SU-DHL-6 (cell line): ENCODE results near the gene TENT4A.

Source experiments
- EZH2phosphoT487 ChIP-seq: fragments of 200-600 bp; sonication (generic), shearing (Covaris generic); conservative IDR thresholded peaks from 2 replicates; pipeline ENCODE4 v1.6.1; 2018; ENCODE audit warnings: mild to moderate bottlenecking, antibody characterized with exemption, low read length, moderate library complexity, mixed read lengths
- TF ChIP-seq, protein P1 (sequence below): fragments of 200-600 bp; sonication (generic); IDR thresholded peaks from one replicate; pipeline ENCODE4 v1.5.1; 2017; ENCODE audit warnings: antibody characterized with exemption, mild to moderate bottlenecking, low read length, moderate library complexity; ENCODE audit not compliant: insufficient read depth, poor library complexity, severe bottlenecking

DNA sequence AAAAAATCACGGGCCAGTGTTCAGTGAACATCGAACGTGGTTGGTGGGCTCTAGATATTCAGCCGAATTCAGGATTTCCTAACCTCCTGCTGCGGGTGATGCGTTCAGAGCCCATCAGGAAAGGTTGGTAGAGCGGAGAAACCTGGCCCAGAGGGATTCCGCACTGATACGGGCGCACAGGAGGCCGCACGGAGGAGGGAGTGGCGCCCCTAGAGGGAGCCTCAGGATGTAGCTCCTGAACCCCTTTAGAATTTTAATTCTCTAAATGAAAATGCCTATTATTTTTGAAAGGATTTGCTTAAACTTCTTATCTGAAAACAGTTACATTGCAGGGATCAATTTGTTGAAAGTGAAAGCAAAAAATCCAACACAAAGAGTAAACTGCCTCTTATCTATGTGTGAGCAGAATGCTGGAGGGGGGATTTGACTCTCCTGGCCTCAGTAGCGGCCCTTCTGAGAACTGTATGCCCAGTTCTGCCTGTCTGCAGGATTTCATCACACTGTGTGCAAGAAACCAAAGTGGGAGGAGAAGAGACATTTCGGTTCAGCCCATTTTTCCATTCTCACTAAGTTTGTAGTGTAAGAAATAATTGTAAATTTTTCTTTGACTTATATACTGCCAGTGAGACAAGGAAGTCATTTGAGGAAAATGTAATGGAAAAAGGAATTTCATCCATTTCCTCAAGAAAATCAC lies 75.9 kb downstream of the TENT4A start:
- TF ChIP-seq, protein P1, sequence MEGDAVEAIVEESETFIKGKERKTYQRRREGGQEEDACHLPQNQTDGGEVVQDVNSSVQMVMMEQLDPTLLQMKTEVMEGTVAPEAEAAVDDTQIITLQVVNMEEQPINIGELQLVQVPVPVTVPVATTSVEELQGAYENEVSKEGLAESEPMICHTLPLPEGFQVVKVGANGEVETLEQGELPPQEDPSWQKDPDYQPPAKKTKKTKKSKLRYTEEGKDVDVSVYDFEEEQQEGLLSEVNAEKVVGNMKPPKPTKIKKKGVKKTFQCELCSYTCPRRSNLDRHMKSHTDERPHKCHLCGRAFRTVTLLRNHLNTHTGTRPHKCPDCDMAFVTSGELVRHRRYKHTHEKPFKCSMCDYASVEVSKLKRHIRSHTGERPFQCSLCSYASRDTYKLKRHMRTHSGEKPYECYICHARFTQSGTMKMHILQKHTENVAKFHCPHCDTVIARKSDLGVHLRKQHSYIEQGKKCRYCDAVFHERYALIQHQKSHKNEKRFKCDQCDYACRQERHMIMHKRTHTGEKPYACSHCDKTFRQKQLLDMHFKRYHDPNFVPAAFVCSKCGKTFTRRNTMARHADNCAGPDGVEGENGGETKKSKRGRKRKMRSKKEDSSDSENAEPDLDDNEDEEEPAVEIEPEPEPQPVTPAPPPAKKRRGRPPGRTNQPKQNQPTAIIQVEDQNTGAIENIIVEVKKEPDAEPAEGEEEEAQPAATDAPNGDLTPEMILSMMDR: no peak
- TF ChIP-seq EZH2phosphoT487: no peak
